HCT116 (cell line): ENCODE data around the gene RALGPS1. TPM values are rescaled to one million over a fixed set of nuclear protein-coding genes. Genes with fewer than 3 reads are reported as not detected.

Experiments
- ATAC-seq: fragments of 200-7000 bp; cut with Tn5 transposase; 2 replicates; pipeline ENCODE4 v1.9.1; 2020; ENCODE audit warnings: mild to moderate bottlenecking, moderate library complexity
- BruUV-seq: library from RNA; stranded (reverse); fragments of 400-500 nt; replicated peaks from 2 replicates; lab custom pipeline; 2021; lab: Mats Ljungman, UMichigan
- CTCF ChIA-PET: fragments of 300-600 bp; sonication (Branson Sonifier 250); formaldehyde crosslinking; loops from one replicate; lab custom pipeline; 2021; ENCODE audit warnings: antibody characterized with exemption; lab: Charles Lee
- POLR2A ChIA-PET: fragments of 300-600, 350-600 bp; sonication (Branson Sonifier 250); formaldehyde crosslinking; loops from one replicate; lab custom pipeline; 2021; ENCODE audit warnings: antibody characterized with exemption; lab: Charles Lee
- RAD21 ChIA-PET, 2 experiments: fragments of 300-600 bp; sonication (Branson Sonifier 250); formaldehyde crosslinking; loops; one replicate each; lab custom pipeline; 2023; ENCODE audit warnings: low total read pairs in 2 of 2; ENCODE audit not compliant: uncharacterized antibody in 2 of 2, unreplicated experiment in 2 of 2, low non-redundant PET in 1 of 2; lab: Charles Lee
- DNase-seq: peaks from one replicate; pipeline ENCODE4 v3.0.0-alpha.2; 2010; ENCODE audit warnings: low read depth, low spot score
- H2AFZ ChIP-seq: fragments of 200-600 bp; shearing (Covaris generic), sonication (generic); 2 replicates; pipeline ENCODE4 v1.6.1; 2017; ENCODE audit warnings: low read depth, mixed run types, mixed read lengths, antibody characterized with exemption, low read length; ENCODE audit not compliant: poor library complexity, severe bottlenecking
- H3K27ac ChIP-seq: 2 replicates; pipeline ENCODE4 v1.5.1; 2012; ENCODE audit warnings: low read depth, low read length
- H3K27me3 ChIP-seq: fragments of 200-600 bp; sonication (generic); 2 replicates; pipeline ENCODE4 v1.6.1; 2016; ENCODE audit warnings: mixed run types, low read length, mixed read lengths; ENCODE audit not compliant: insufficient read depth
- H3K36me3 ChIP-seq, 2 experiments: fragments of 200-500 bp in 1 of 2; fragments of 200-600 bp in 1 of 2; sonication (Bioruptor generic) in 1 of 2; sonication (generic) in 1 of 2; 2 replicates each; pipeline versions ENCODE4 v1.5.1 to v1.6.1; 2014 to 2016; ENCODE audit warnings: low read length in 2 of 2, inconsistent platforms in 1 of 2, mixed read lengths in 1 of 2, mixed run types in 1 of 2; ENCODE audit not compliant: insufficient read depth in 2 of 2, control insufficient read depth in 1 of 2
- H3K4me1 ChIP-seq, 2 experiments: fragments of 200-600 bp in 1 of 2; sonication (generic) in 1 of 2; 2 replicates each; pipeline versions ENCODE4 v1.5.1 to v1.6.1; 2012 to 2017; ENCODE audit warnings: low read length in 2 of 2, inconsistent platforms in 1 of 2, mild to moderate bottlenecking in 1 of 2, mixed read lengths in 1 of 2, mixed run types in 1 of 2, moderate library complexity in 1 of 2; ENCODE audit not compliant: insufficient read depth in 2 of 2, control insufficient read depth in 1 of 2
- H3K4me2 ChIP-seq: fragments of 200-600 bp; sonication (generic); 2 replicates; pipeline ENCODE4 v1.6.1; 2017; ENCODE audit warnings: mixed run types, low read length, mixed read lengths
- H3K4me3 ChIP-seq, 2 experiments: fragments of 200-600 bp in 1 of 2; sonication (generic) in 1 of 2; replicated peaks in 1 of 2; 2 replicates each; pipeline ENCODE4 v1.5.1; 2011 to 2016; ENCODE audit warnings: low read length in 2 of 2, control low read depth in 1 of 2, low read depth in 1 of 2, mild to moderate bottlenecking in 1 of 2, mixed read lengths in 1 of 2, mixed run types in 1 of 2
- H3K79me2 ChIP-seq: fragments of 200-600 bp; sonication (generic); 2 replicates; pipeline ENCODE4 v1.6.1; 2017; ENCODE audit warnings: mild to moderate bottlenecking, mixed run types, low read length, moderate library complexity, mixed read lengths; ENCODE audit not compliant: insufficient read depth
- H3K9ac ChIP-seq: fragments of 200-600 bp; sonication (generic); 2 replicates; pipeline ENCODE4 v1.6.1; 2016; ENCODE audit warnings: low read length, mixed read lengths
- H3K9me2 ChIP-seq: fragments of 200-600 bp; sonication (generic), shearing (Covaris generic); 2 replicates; pipeline ENCODE4 v1.6.1; 2017; ENCODE audit warnings: mixed run types, mild to moderate bottlenecking, moderate library complexity; ENCODE audit not compliant: insufficient read depth
- H3K9me3 ChIP-seq, 2 experiments: fragments of 200-500 bp in 1 of 2; fragments of 200-600 bp in 1 of 2; sonication (Bioruptor generic) in 1 of 2; sonication (generic) in 1 of 2; 2 replicates each; pipeline ENCODE4 v1.6.1; 2014 to 2017; ENCODE audit warnings: low read length in 2 of 2, mixed read lengths in 2 of 2, inconsistent platforms in 1 of 2, low read depth in 1 of 2, mild to moderate bottlenecking in 1 of 2, mixed run types in 1 of 2, moderate library complexity in 1 of 2; ENCODE audit not compliant: control insufficient read depth in 1 of 2, insufficient read depth in 1 of 2
- H4K20me1 ChIP-seq: fragments of 200-600 bp; sonication (generic), shearing (Covaris generic); 2 replicates; pipeline ENCODE4 v1.6.1; 2017; ENCODE audit warnings: mixed run types, mild to moderate bottlenecking, moderate library complexity; ENCODE audit not compliant: insufficient read depth
- ATF3 ChIP-seq: IDR thresholded peaks from 2 replicates; pipeline ENCODE4 v1.6.1; 2012
- CEBPB ChIP-seq: IDR thresholded peaks from 2 replicates; pipeline ENCODE4 v1.6.1; 2012; ENCODE audit warnings: low read depth
- EZH2phosphoT487 ChIP-seq: fragments of 200-600 bp; IDR thresholded peaks from 2 replicates; pipeline ENCODE4 v1.6.1; 2018; ENCODE audit warnings: antibody characterized with exemption, borderline replicate concordance
- JUND ChIP-seq: IDR thresholded peaks from 2 replicates; pipeline ENCODE4 v1.6.1; 2012
- RAD21 ChIP-seq: IDR thresholded peaks from 2 replicates; pipeline ENCODE4 v1.6.1; 2012; ENCODE audit warnings: low read depth, mild to moderate bottlenecking
- SP1 ChIP-seq: IDR thresholded peaks from 2 replicates; pipeline ENCODE4 v1.6.1; 2012; ENCODE audit warnings: low read depth
- TCF7L2 ChIP-seq: IDR thresholded peaks from 2 replicates; pipeline ENCODE4 v1.7.0; 2011; ENCODE audit warnings: borderline replicate concordance, inconsistent platforms; ENCODE audit not compliant: insufficient read depth, insufficient read length; ENCODE audit errors: extremely low read depth
- ZFX ChIP-seq: fragments of 450-650 bp; IDR thresholded peaks from 2 replicates; pipeline ENCODE4 v1.6.1; 2017
- ZNF274 ChIP-seq: fragments of 200-500 bp; sonication (Bioruptor generic); IDR thresholded peaks from 2 replicates; pipeline ENCODE4 v1.6.1; 2014; ENCODE audit warnings: mild to moderate bottlenecking, low read depth, low read length, inconsistent platforms
- intact Hi-C: fragments of 100-400 bp; cut with micrococcal nuclease; formaldehyde crosslinking; loops from 2 replicates; pipeline ENCODE4 v1.10.0; 2022
- total RNA-seq: library from RNA; stranded (reverse); gene quantifications from one replicate; pipeline ENCODE4 v1.2.1, GENCODE V29; 2021; ENCODE audit not compliant: unreplicated experiment
- TF ChIP-seq, protein P1 (sequence below), 3 experiments: fragments of 200-600 bp in 1 of 3; sonication (generic) in 1 of 3; IDR thresholded peaks in 2 of 3; conservative IDR thresholded peaks in 1 of 3; 2 replicates each; pipeline ENCODE4 v1.5.1; 2012 to 2017; ENCODE audit warnings: low read depth in 2 of 3, low read length in 2 of 3, antibody characterized with exemption in 1 of 3, borderline replicate concordance in 1 of 3, control low read depth in 1 of 3, mild to moderate bottlenecking in 1 of 3, mixed read lengths in 1 of 3, mixed run types in 1 of 3, moderate library complexity in 1 of 3; ENCODE audit not compliant: insufficient read depth in 1 of 3

Gene RALGPS1
- total RNA-seq, 1 experiment from 2014 or later: 7.6 TPM

DNA sequence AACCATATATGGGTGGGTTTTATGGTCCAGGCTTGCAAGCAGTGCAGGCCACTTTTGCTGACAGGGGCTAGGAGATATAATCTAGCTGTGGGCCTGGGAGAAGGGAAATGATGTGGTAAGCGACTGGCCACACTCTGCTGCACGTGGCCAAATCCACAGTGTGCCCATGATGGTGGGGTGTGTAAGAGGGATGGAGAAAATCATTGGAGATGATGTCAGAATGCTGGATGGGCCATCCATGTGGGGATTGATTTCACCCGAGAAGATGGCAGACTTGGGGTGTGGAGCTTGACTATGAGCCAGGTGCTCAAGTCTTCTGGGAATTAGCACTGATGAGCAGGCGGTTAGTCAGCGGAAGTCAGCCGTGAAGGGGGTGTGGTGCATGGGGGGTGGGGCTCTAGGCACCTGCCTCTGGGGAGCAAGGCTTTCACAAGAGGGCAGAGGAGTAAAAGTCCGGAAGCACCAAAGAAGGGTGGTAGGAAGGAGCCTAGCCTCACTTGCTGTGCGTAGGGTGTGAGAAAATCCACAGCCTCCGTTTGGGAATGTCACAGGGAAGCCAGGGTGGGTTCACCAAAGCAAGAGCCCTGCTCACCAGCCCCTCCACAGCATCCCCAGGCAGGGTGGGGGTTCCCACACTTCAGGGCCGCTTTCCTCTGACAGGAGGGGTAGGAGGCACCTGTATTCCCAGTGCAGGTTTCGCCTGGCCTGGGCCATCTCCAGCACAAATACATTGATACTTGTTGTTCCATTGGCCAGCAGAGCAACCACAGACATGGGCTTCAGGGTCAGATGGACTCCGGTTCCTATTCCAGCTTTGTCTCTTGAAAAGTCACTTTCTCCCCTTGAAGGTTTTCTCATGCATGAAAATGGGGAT, 252.3 kb downstream of the RALGPS1 start (continued):
- TF ChIP-seq, protein P1, sequence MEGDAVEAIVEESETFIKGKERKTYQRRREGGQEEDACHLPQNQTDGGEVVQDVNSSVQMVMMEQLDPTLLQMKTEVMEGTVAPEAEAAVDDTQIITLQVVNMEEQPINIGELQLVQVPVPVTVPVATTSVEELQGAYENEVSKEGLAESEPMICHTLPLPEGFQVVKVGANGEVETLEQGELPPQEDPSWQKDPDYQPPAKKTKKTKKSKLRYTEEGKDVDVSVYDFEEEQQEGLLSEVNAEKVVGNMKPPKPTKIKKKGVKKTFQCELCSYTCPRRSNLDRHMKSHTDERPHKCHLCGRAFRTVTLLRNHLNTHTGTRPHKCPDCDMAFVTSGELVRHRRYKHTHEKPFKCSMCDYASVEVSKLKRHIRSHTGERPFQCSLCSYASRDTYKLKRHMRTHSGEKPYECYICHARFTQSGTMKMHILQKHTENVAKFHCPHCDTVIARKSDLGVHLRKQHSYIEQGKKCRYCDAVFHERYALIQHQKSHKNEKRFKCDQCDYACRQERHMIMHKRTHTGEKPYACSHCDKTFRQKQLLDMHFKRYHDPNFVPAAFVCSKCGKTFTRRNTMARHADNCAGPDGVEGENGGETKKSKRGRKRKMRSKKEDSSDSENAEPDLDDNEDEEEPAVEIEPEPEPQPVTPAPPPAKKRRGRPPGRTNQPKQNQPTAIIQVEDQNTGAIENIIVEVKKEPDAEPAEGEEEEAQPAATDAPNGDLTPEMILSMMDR (IDR thresholded peaks at IDR 0.05 in 2 of 3, conservative IDR thresholded peaks at IDR 0.05 in 1 of 3; ENCODE audit: borderline replicate concordance in 1 of 3, insufficient read depth in 1 of 3, low read depth in 2 of 3, low read length in 2 of 3): no peak
- peak; percentile 88 for TF ChIP-seq SP1
- TF ChIP-seq, all 23 proteins: peak for 10

DNA sequence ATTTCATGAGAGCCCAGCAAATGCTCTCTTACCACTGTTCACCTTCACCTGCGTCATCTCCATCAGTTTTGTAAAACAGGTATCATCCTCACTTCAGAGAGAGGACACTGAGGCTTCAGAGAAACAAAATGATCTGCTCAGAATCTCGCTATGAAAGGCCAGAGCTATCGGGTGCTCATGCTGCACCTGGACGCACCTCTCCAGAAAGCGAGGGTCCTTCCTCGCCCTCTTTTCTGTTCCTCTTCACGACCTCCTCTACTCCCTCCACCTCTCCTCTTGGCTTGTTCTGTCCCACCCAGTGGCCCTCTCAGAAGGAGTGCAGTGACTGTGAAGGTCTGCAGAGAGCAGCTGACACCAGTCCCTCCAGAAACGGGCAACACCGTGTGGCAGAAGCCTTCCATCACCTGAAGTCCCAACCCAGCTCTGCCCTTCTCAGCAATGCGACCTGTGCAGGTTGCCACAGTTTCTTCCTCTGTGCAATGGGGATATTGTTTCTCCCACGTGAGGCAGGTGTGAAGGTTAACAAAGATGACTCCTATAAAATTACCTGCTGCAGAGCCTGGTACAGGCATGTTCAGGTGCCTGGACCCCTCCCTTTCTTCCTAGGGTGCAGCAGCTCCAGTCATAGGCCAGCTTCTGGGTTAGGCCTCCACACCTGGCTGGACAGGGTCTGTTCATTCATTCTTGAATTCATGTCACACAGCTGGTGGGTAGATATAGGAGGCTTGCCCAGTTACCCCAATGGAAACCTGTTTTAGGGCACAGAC, 253.2 kb downstream of the RALGPS1 start:
- Histone ChIP-seq H3K27me3 (no peaks in the 10 kb centered on the region), H3K4me1 (peaks cover 13 to 42% of the 10 kb centered on the region in 2 experiments), H3K4me3 (no peak overlapping the region), H3K4me2 (0 out of 2 replicates have a peak overlapping the region, but pooled peaks have one; percentile 62), H4K20me1 (no peaks in the 10 kb centered on the region), H3K36me3 (no peaks in the 10 kb centered on the region), H2AFZ (no peak overlapping the region)
- ChIA-PET RAD21 (no interaction called here), POLR2A (no interaction called here)
- no TSS peak for BruUV-seq
- DNase-seq: no peak
- TF ChIP-seq ZFX: no peak
- TF ChIP-seq EZH2phosphoT487: no peak
- no peak for TF ChIP-seq JUND
- no peak for TF ChIP-seq TCF7L2
- no peak for TF ChIP-seq ZNF274
- TF ChIP-seq RAD21: no peak
- no peak for TF ChIP-seq ATF3
- TF ChIP-seq CEBPB: no peak
- TF ChIP-seq, all 23 proteins: peak for 0
- Histone ChIP-seq H3K9ac (no peak overlapping the region), H3K9me2 (no peaks in the 10 kb centered on the region), H3K27ac (no peak overlapping the region), H3K79me2 (no peaks in the 10 kb centered on the region), H3K9me3 (no peaks in the 10 kb centered on the region)
- intact Hi-C loops: no loop called here
- ATAC-seq: no peak
- CTCF ChIA-PET: no interaction called here
